Testis (tissue), 2 donors: ENCODE results near the gene UNC13B.

Source experiments
- CTCF ChIP-seq, 3 experiments: fragments of 450-650 bp in 2 of 3; fragments of 200-600 bp in 1 of 3; sonication (generic) in 1 of 3; IDR thresholded peaks; one replicate each; pipeline ENCODE4 v1.5.1; 2016 to 2019; ENCODE audit warnings: antibody characterized with exemption in 3 of 3, mild to moderate bottlenecking in 2 of 3, moderate library complexity in 1 of 3
- POLR2A ChIP-seq: fragments of 450-650 bp; IDR thresholded peaks from one replicate; pipeline ENCODE4 v1.6.1; 2017; ENCODE audit warnings: antibody characterized with exemption, mild to moderate bottlenecking, moderate library complexity

DNA sequence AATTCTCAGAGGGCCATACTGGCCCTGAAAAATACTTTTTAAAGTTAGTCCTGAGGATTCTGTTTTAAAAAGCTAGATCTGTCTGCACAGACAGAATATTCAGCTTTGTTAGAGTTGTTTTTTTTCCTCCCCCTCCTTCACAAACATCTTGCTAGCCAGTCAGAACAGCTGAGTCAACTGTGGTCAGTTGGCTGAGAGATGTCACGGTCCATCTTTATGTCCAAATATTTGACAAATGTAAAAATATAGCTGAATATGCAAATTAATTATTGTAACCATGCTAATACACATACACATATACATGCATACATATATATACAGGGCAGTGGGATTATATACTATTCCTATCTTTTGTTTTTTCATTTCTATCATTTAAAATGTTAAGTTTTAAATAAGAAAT is 33.9 kb downstream of the UNC13B start:
- TF ChIP-seq CTCF (IDR thresholded peaks at IDR 0.05) = no peak
- no peak for TF ChIP-seq POLR2A
